HepG2 (cell line): ENCODE data around the gene DENND1C. TPM values are rescaled to one million over a fixed set of nuclear protein-coding genes. Genes with fewer than 3 reads are reported as not detected.

Experiments
- ARID2 ChIP-seq: sonication (generic); formaldehyde crosslinking; IDR thresholded peaks from 2 replicates; pipeline ENCODE4 v1.8.1; 2022; ENCODE audit warnings: mild to moderate bottlenecking, missing genetic modification reagents, borderline replicate concordance
- CEBPZ ChIP-seq: IDR thresholded peaks from 2 replicates; pipeline ENCODE4 v1.6.1; 2012; ENCODE audit warnings: low read length, improper control_type of control experiment
- ELF4 ChIP-seq: sonication (generic); formaldehyde crosslinking; IDR thresholded peaks from 2 replicates; pipeline ENCODE4 v1.5.0; 2020; ENCODE audit warnings: missing genetic modification reagents, mild to moderate bottlenecking, moderate library complexity, borderline replicate concordance
- HHEX ChIP-seq: IDR thresholded peaks from 2 replicates; pipeline ENCODE4 v1.6.1; 2016; ENCODE audit warnings: control low read depth
- HNRNPLL ChIP-seq: fragments of 200-400 bp; formaldehyde crosslinking; IDR thresholded peaks from 2 replicates; pipeline ENCODE4 v1.6.1; 2017; ENCODE audit warnings: mild to moderate bottlenecking, low read depth, low read length; ENCODE audit not compliant: poor library complexity, severe bottlenecking
- IRF2 ChIP-seq: IDR thresholded peaks from 2 replicates; pipeline ENCODE4 v1.6.1; 2018; ENCODE audit warnings: missing genetic modification reagents, missing compliant biosample characterization
- KLF13 ChIP-seq: sonication (generic); formaldehyde crosslinking; IDR thresholded peaks from 2 replicates; pipeline ENCODE4 v1.4.0; 2020; ENCODE audit warnings: mild to moderate bottlenecking, missing genetic modification reagents
- KMT2A ChIP-seq: sonication (generic); formaldehyde crosslinking; IDR thresholded peaks from 2 replicates; pipeline ENCODE4 v1.4.0; 2020; ENCODE audit warnings: missing genetic modification reagents
- REST ChIP-seq, 2 experiments: IDR thresholded peaks; 2 replicates each; pipeline ENCODE4 v1.6.1; 2011 to 2012; ENCODE audit warnings: low read length in 2 of 2, borderline replicate concordance in 1 of 2, low read depth in 1 of 2, mild to moderate bottlenecking in 1 of 2, moderate library complexity in 1 of 2
- SIN3A ChIP-seq: IDR thresholded peaks from 2 replicates; pipeline ENCODE4 v1.6.1; 2011; ENCODE audit warnings: low read depth, mild to moderate bottlenecking, control low read depth, low read length, borderline replicate concordance
- SKI ChIP-seq: fragments of 450-650 bp; IDR thresholded peaks from one replicate; pipeline ENCODE4 v1.6.1; 2018; ENCODE audit warnings: mild to moderate bottlenecking; ENCODE audit not compliant: partially characterized antibody
- THAP8 ChIP-seq: sonication (generic); formaldehyde crosslinking; IDR thresholded peaks from 2 replicates; pipeline ENCODE4 v1.5.1; 2020; ENCODE audit warnings: missing genetic modification reagents, mild to moderate bottlenecking, borderline replicate concordance
- ZBTB43 ChIP-seq: sonication (generic); formaldehyde crosslinking; conservative IDR thresholded peaks from 2 replicates; pipeline ENCODE4 v1.4.0; 2020; ENCODE audit warnings: missing genetic modification reagents
- ZEB1 ChIP-seq: IDR thresholded peaks from 2 replicates; pipeline ENCODE4 v1.6.1; 2012; ENCODE audit warnings: mild to moderate bottlenecking, low read depth, inconsistent platforms; ENCODE audit not compliant: insufficient replicate concordance
- ZNF136 ChIP-seq: sonication (generic); formaldehyde crosslinking; IDR thresholded peaks from 2 replicates; pipeline ENCODE4 v1.8.1; 2022; ENCODE audit warnings: low read depth, mild to moderate bottlenecking, moderate library complexity, missing genetic modification reagents
- ZNF580 ChIP-seq: IDR thresholded peaks from 2 replicates; pipeline ENCODE4 v1.6.1; 2016; ENCODE audit warnings: low read depth, borderline replicate concordance
- ZNF766 ChIP-seq: sonication (generic); formaldehyde crosslinking; IDR thresholded peaks from 2 replicates; pipeline ENCODE4 v1.5.0; 2020; ENCODE audit warnings: missing genetic modification reagents, borderline replicate concordance
- polyA plus RNA-seq, 8 experiments: library from polyadenylated mRNA; depleted of rRNA in 3 of 8; stranded (reverse) in 7 of 8; unstranded in 1 of 8; fragments of >200 nt; fragmentation: Illumina TruSeq in 4 of 8; extraction: Trizol in 4 of 8; gene quantifications; 2 replicates each; pipeline versions ENCODE4 v1.2.1 to v1.2.3, GENCODE V29; 2011 to 2016; ENCODE audit warnings: low read depth in 4 of 8, missing spikeins in 1 of 8, mixed read lengths in 1 of 8; ENCODE audit not compliant: insufficient read depth in 1 of 8
- total RNA-seq, 5 experiments: library from RNA; depleted of rRNA; stranded (reverse); fragments of >200 nt; fragmentation: Illumina TruSeq; extraction: Trizol; gene quantifications; 2 replicates each; pipeline ENCODE4 v1.2.3, GENCODE V29; 2016; ENCODE audit warnings: low read depth in 1 of 5

DENND1C gene
- total and polyA plus RNA-seq, 2 of the 13 experiments (the other 11 are each of a cell fraction or from before 2014, with no cell fraction given) = 0.04 to 0.73 TPM

GRCh38 chr19:6459262-6460098, 22.1 kb downstream of the DENND1C start, which contains the start of gene SLC25A23 (continued):
- TF ChIP-seq CEBPZ (no peak), THAP8 (CRISPR knock-in tag) (no peak), ELF4 (CRISPR knock-in tag) (no peak), ZBTB43 (CRISPR knock-in tag) (no peak), ZNF580 (CRISPR knock-in tag) (no peak), ZNF766 (0 out of 2 replicates have a peak, but pooled peaks have one; percentile 14), HNRNPLL (peak; percentile 80), ZEB1 (no peak), SKI (no peak), REST (IDR thresholded peaks at IDR 0.05; ENCODE audit: borderline replicate concordance in 1 of 2, low read depth in 1 of 2, low read length in 2 of 2) (no peak), KMT2A (CRISPR knock-in tag) (no peak), ZNF136 (CRISPR knock-in tag) (no peak), IRF2 (CRISPR knock-in tag) (no peak), ARID2 (CRISPR knock-in tag) (no peak), SIN3A (no peak), HHEX (CRISPR knock-in tag) (no peak), KLF13 (CRISPR knock-in tag) (no peak)
